Measurements from ENCODE around the gene CENPO.

Gene CENPO

DNA sequence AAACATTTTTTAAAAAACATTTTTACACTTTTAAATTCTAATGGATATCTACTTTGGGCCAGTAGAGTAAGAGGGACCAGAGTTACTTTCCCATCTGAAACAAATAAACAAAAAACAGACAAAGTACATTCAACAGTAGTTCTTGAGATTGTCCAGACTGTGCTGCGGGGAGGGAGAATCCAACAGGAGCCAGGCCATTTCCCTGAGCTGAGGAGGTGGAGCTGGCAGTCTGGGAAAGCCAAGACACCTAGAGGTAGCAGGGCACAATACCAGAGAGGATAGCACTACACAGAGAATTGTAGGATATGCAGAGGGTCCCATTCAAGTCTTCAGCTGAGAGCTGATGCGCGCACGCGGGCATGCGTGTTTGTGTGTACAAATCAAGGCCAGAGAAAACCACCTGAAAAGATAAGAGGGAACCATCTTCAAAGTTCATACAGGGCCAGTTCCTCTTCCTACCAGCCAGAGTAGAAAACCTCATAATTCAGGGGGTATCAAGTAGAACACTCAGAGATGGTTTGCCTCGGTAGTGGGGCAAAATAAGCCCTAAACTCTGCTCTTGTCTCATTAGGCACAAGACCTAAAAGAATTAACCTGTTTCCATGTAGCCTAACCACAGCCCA lies 44.0 kb upstream of the CENPO start:
- TF ChIP-seq, protein P1, sequence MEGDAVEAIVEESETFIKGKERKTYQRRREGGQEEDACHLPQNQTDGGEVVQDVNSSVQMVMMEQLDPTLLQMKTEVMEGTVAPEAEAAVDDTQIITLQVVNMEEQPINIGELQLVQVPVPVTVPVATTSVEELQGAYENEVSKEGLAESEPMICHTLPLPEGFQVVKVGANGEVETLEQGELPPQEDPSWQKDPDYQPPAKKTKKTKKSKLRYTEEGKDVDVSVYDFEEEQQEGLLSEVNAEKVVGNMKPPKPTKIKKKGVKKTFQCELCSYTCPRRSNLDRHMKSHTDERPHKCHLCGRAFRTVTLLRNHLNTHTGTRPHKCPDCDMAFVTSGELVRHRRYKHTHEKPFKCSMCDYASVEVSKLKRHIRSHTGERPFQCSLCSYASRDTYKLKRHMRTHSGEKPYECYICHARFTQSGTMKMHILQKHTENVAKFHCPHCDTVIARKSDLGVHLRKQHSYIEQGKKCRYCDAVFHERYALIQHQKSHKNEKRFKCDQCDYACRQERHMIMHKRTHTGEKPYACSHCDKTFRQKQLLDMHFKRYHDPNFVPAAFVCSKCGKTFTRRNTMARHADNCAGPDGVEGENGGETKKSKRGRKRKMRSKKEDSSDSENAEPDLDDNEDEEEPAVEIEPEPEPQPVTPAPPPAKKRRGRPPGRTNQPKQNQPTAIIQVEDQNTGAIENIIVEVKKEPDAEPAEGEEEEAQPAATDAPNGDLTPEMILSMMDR (IDR thresholded peaks at IDR 0.05; ENCODE audit: low read depth, low read length, missing control alignments), result peak; percentile 2
- no peak for DNase-seq
- in situ Hi-C loops (cut with HindIII; ENCODE audit: low pct_ligation_motif_present, low sequenced_read_pairs), result no loop called here
- no peak overlapping the region for H3K4me3 ChIP-seq (ENCODE audit: low read depth, low read length)
- no peak overlapping the region for H3K27ac ChIP-seq
- no peaks in the 10 kb centered on the region for H3K36me3 ChIP-seq (replicated peaks)
- H3K27me3 ChIP-seq (replicated peaks), result no peaks in the 10 kb centered on the region

DNA sequence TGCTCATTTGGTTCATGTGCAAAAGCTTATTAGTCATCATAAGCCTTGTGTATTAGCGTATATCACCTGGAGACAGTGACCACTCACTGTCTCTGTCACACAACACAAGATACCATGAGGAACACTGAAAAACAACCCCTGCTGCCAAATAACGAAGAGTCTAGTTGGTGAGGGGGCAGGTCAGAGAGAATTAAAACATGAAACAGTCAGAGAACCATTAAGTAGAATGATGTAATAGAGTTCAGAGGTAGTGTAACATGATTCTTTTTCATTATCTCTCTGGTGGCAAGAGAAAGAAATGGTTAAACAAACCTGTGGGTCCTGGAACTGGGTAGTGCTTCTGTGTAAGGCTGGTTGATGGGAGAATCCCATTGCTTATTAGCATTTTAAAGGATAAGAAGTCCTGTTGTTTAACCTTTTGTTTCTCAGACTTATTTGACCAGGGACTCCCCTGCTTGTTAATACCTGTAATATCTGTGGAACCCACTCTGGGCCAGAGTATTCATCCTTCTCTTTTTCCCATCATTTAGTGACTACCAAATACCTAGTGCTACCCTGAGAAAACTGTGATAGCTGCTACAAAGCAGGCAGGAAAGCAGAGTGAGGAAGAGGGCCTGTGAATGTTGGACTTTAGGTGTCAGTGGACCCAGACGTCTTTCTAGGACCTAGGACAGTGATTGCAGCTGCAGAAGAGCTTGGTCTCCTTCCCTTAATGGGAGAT lies 38.1 kb upstream of the CENPO start:
- Histone ChIP-seq H3K27ac (no peak overlapping the region), H3K4me3 (ENCODE audit: low read depth, low read length) (no peak overlapping the region), H3K27me3 (replicated peaks) (no peaks in the 10 kb centered on the region), H3K36me3 (replicated peaks) (peaks cover 2% of the 10 kb centered on the region)
- in situ Hi-C loops (cut with HindIII; ENCODE audit: low pct_ligation_motif_present, low sequenced_read_pairs), result no loop called here
- TF ChIP-seq, protein P1 (IDR thresholded peaks at IDR 0.05; ENCODE audit: low read depth, low read length, missing control alignments), result no peak
- DNase-seq, result no peak

- Histone ChIP-seq H3K27me3 (replicated peaks) (no peaks in the 10 kb centered on the region), H3K4me3 (ENCODE audit: low read depth, low read length) (no peak overlapping the region), H3K27ac (no peak overlapping the region), H3K36me3 (replicated peaks) (peaks cover 2% of the 10 kb centered on the region)
- in situ Hi-C loops (cut with HindIII; ENCODE audit: low pct_ligation_motif_present, low sequenced_read_pairs), result no loop called here
- DNase-seq, result no peak
- TF ChIP-seq, protein P1 (IDR thresholded peaks at IDR 0.05; ENCODE audit: low read depth, low read length, missing control alignments), result no peak
These were observed 36.4 kb upstream of the CENPO start for GRCh38 chr2:24756789-24757188.

- Histone ChIP-seq H3K36me3 (replicated peaks) (peaks cover 2% of the 10 kb centered on the region), H3K4me3 (ENCODE audit: low read depth, low read length) (no peak overlapping the region), H3K27me3 (replicated peaks) (no peaks in the 10 kb centered on the region), H3K27ac (no peak overlapping the region)
- TF ChIP-seq, protein P1 (IDR thresholded peaks at IDR 0.05; ENCODE audit: low read depth, low read length, missing control alignments), result no peak
- no peak for DNase-seq
- in situ Hi-C loops (cut with HindIII; ENCODE audit: low pct_ligation_motif_present, low sequenced_read_pairs), result no loop called here
These were observed 31.4 kb upstream of the CENPO start for GRCh38 chr2:24761866-24762265.

GRCh38 chr2:24762518-24762917 lies 30.7 kb upstream of the CENPO start:
- no peak overlapping the region for H3K4me3 ChIP-seq (ENCODE audit: low read depth, low read length)
- H3K27ac ChIP-seq, result no peak overlapping the region
- in situ Hi-C loops (cut with HindIII; ENCODE audit: low pct_ligation_motif_present, low sequenced_read_pairs), result no loop called here
- TF ChIP-seq, protein P1 (IDR thresholded peaks at IDR 0.05; ENCODE audit: low read depth, low read length, missing control alignments), result no peak
- peaks cover 2% of the 10 kb centered on the region for H3K36me3 ChIP-seq (replicated peaks)
- no peak for DNase-seq
- H3K27me3 ChIP-seq (replicated peaks), result no peaks in the 10 kb centered on the region

All from brain microvascular endothelial cell (primary cell).